Kidney capillary endothelial cell (primary cell): ENCODE results near the gene NAT8L.

Experiments used
- DNase-seq: peaks from one replicate; pipeline ENCODE4 v3.0.0-alpha.2; 2018; ENCODE audit warnings: low spot score

NAT8L gene

DNA sequence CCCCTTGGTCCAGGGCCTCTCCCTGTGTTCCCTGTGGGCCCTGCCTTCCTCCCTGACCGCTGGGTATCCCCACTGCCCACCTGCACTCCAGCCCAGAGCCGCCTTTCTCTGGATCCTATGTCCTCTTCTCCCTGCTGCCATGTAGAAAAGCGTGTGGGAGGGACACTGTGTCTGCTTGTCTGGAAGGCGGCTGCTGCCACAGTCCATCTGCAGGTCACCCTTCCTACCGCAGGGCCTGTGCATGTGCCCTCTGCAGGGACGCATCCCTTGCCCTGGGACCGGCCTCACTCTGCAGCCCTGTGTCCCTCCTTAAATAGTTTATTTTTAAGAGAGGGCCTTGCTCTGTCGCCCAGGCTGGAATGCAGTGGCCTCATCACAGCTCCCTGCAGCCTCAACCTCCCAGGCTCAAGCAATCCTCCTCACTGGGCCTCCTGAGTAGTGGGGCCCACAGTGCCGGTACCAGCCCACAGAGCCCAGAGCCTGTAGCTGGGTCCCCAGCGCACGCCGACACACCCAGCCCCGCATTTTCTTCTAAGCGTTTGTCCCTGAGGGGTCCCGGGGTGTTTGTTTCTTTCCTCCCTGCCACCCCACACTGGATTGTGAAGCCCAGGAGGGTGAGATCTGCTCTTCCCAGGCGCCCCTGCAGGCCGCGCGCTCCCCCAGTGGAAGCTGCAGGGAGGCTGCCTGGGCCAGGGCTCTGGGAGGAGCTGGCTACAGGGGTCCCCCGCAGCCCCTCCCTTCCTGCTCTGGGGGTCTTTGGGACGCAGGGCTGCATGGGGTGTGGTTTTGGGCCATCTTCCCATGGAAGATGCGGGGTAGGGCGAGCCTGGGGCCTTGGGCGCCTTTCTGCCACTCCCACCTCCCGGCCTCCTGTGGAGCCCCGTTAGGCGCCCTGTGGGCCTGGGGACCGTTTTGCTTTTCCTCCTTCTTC is 12.8 kb upstream of the NAT8L start:
- DNase-seq: no peak

DNA sequence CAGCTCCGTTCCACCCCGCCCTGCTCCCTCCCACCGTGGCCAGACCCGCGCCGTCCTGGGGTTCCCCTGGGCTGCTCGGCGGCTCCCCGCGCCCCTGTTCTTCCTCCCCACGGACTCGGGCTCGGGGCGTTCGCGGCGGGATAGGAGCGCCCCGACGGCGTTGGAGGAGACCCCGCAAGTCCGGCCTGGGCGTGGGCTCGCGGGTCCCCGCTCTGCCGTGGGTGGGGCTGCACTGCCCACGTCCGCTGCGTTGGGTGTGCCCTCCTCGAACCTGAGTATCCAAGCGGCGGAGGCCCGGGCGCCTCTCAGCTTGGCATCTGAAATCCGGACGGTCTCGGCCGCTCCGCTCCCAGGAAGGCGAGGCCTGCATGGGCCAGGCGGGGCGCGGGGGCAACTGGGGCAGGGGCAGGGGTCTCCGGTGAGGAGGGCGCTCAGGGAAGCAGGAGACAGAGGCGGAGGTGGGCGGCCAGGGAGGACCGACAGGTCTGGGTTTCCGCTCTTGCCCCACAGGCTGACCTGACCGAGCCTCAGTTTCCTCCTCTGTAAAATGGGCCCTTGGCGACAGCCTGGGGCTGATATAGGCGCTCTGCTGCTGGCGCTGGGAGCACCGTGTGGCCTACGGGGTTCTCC is 12.0 kb upstream of the NAT8L start:
- DNase-seq: no peak

DNA sequence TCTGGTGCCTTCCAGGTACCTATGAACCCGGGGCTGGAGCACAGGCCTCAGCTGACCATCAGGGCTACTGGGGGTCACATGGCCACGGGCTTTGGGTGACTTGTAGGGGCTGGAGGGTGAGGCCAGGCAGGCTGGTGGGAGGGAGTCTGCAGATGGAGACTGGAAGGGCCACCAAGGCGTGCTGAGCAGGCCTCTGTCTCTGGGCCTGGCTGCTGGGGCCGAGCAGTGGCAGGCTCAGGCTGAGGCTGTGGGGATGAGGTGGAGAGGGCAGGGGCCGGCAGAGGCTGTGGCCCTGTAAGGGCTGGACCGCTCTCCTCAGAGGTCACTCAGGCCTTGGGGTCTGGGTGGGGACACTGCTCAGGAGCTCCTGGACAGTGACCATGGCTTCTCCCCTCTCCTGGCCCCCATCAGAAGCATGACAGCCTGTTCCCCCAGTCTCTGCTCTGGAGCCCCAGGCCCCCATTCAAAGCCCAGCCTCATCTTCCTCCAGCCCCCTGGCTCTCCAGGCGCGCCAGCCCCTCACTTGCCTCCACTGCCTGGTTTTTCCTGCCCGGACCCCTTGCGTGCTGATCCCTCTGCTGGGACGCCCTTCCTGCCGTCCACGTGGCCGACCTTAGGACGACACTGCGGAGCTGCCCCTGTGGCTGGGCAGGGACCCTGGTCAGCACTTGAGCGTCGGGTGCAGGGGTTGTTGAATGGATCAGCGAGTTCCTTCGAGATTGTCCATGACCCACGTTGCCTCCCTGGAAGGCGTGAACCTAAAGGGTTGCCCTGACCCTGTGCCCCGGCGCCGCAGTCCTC is 11.1 kb upstream of the NAT8L start:
- DNase-seq: no peak

DNA sequence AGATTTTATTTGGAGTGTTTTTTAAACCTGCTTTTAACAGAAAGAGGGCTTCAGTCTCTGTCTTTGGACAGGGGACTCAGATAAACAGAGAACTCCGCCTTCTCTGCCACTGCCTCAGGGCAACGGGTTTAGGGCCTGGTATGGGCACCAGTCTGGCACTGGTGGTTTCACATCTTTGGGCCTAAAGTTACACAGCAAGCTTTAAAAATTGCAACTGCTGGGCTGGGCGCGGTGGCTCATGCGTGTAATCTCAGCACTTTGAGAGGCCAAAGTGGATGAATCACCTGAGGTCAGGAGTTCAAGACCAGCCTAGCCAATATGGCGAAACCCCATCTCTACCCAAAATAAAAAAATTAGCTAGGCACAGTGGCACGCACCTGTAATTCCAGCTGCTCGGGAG is 10.3 kb upstream of the NAT8L start:
- no peak for DNase-seq

DNA sequence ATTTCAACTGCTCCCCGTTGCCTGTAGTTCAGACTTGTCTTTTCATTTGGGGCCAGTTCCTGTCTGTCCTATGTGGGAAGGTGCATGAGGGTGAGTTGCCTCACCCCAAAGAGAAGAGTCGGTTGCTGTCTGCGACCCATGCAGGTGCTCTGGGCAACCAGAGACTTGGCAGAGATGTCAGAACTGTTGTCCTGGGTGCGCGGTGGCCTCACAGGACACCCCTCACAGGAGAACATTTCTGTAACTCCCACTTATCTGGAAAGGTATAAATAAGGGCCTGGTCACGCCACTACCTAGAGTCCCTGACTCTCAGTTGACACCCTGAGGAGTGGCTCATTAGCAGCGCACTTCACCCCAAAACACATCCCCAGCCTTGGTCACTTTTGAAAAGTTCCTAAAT is 9.7 kb upstream of the NAT8L start:
- no peak for DNase-seq

DNA sequence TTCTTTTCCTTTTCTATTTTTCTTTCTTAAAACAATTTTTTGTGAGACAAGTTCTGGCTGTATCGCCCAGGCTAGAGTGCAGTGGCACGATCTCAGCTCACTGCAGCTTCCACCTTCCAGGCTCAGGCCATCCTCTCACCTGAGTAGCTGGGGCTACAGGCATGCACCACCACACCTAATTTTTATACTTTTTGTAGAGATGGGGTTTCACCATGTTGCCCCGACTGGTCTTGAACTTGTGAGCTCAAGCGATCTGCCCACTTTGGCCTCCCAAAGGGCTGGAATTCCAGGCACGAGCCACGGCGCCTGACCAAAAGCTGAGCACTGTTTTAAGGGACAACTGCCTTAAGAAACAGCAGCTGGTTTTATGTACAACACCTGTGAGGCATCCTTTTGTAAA is 9.3 kb upstream of the NAT8L start:
- no peak for DNase-seq

DNA sequence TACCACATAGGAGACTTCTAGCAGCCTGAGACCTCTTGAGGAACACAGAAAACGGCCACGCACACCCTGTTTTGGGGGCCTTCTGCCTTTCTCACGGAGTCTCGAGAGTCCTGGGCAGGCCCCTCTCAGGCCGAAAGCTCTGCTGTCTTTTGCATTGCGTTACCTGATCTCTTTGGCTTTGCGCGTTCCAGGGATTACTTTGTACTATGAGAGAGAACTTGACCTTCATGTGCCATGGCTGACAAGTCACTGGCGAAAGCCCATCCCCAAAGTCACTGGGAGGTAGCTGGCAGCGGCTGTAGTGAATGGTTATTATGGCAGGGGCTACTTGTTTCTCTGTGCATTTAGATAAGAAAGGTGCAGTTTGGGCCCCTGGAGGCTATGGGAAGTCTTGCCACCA is 8.0 kb upstream of the NAT8L start:
- DNase-seq: no peak

DNA sequence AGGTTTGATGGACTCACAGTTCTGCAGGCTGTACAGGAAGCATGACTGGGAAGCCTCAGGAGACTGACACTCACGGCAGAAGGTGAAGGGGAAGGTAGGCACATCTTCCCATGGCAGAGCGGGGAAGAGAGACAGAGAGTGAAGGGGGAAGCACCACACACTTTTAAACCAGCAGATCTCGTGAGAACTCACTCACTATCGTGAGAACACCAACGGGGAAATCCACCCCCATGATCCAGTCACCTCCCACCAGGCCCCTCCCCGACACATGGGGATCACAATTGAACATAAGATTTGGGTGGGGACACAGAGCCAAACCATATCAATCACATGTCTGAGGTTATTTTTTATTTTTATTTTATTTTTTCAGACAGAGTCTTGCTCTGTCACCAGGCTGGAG is 4.9 kb upstream of the NAT8L start:
- no peak for DNase-seq

DNA sequence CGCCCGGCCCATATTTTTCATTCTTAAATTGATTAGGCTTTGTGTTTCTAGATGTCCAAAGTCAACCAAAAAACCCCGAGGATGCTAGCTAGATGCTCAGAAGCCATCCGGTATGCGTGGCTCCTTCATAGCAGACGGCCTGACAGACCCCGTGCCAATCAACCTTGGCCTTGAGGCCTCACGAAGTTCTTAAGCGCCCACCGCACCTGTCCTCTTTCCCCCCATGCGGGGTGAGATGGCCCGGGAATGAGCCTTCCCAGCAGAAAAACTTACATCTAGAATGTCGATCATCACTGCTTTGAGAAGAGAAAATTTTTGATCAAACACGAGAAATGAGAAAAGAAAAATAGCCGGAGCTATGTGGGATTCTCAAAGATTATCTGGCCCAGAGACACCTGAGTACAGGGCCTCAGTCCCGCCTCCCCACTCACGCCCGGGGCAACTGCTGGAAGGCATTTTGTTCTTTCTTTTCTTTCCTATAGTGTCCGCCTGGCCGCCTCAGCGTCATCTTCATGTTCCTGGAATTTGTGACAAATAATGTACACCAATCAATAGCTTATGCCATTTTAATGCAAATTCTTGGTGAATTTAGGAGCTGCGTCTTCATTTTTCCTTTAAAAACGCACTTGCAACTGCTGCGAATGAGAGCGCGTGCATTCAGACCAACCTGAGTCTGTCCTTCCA is 1.6 kb upstream of the NAT8L start:
- no peak for DNase-seq

DNA sequence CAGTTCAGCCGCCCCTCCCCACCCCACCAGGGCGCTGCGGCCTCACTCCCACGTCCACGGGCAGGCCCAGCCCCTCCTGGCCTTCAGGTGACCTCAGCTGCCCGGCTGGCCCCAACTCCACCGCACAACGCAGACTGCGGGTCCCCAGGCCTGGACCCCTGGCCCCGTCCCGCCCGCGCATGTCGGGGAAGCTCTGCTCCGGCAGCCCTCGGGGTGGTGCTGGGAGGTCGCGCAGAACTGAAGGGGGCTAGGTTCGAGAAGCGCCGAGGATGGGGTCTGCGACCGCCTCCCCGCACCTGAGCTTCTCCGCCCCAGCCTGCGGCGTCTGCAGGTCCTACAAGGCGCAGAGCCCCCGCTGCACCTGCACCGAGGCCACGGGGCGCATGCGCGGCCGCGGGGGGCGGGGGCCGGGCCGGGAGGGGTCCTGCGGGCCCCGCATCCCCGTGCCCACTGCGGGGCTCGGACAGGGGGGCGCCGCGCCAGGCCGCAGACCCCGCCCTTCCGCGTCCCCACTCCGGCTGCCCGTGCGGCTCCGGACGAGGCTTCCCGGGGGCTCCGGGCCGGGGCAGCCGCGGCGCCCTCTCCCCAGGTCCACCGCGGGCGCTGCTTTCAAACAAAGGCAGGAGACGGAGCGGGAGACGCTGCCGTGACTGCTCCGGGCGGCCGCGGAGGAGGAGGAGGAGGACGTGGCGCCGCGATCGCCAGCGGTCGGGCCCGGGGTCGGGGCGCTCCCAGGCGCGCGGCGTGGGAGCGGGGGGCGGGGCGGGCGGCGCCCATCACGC is 672 bp upstream of the NAT8L start:
- no peak for DNase-seq

DNA sequence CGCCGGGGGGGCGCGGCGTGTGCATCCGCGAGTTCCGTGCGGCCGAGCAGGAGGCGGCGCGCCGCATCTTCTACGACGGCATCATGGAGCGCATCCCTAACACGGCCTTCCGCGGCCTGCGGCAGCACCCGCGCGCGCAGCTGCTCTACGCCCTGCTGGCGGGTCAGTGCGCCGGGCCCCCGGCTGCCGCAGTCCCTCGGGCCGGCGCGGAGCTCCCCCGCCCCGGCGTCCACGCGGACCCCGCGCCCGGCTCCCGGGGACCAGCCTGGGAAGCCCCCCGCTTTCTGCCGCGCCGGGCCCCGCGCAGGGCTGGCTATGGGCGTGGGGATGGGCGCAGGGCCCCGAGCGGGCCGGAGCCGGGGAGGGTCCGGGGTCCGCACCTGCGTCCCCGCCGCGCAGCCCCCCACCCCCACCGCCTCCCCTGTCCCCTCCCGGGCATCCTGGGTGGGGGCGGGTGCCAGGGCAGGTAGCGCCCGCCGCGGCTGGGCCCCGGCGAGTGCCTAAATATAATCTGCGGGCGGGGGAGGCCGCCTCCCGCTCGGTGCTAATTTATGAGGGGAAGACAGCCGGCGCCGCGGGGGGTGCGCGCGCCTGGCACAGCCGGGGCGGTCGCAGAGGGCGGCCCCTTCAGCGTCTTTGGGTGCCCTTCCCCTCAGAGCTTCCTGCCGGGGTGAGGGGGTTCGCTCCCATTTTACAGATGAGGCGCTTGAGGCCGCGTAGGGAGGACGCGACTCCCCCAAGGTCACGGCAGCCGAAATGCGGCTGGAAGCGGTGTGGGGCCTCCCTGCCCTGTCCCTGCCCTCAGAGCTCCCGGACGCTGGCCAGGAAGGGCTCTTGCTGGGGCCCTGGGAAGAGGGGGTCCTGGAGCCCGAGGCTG is 837 bp downstream of the NAT8L start:
- no peak for DNase-seq

DNA sequence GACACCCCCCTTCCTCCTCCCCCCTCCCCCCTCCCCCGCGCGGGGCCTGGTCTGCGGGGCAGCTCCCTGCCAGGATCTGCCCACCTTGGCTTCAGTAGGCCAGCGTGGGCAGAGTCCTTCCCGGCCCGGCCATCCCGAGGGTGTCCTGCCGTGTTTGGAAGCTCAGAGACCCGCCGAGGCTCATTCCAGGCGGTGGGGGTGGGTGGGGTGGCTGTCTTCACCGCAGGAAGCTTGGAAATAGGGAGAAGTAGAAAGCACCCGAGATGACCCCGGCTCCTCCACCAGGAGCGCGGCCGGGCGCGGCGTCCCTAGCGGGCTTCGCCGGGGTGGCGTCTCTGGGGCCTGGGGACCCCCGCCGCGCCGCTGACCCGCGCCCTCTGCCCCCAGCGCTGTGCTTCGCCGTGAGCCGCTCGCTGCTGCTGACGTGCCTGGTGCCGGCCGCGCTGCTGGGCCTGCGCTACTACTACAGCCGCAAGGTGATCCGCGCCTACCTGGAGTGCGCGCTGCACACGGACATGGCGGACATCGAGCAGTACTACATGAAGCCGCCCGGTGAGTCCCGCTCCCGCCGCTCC is 1.6 kb downstream of the NAT8L start:
- no peak for DNase-seq

DNA sequence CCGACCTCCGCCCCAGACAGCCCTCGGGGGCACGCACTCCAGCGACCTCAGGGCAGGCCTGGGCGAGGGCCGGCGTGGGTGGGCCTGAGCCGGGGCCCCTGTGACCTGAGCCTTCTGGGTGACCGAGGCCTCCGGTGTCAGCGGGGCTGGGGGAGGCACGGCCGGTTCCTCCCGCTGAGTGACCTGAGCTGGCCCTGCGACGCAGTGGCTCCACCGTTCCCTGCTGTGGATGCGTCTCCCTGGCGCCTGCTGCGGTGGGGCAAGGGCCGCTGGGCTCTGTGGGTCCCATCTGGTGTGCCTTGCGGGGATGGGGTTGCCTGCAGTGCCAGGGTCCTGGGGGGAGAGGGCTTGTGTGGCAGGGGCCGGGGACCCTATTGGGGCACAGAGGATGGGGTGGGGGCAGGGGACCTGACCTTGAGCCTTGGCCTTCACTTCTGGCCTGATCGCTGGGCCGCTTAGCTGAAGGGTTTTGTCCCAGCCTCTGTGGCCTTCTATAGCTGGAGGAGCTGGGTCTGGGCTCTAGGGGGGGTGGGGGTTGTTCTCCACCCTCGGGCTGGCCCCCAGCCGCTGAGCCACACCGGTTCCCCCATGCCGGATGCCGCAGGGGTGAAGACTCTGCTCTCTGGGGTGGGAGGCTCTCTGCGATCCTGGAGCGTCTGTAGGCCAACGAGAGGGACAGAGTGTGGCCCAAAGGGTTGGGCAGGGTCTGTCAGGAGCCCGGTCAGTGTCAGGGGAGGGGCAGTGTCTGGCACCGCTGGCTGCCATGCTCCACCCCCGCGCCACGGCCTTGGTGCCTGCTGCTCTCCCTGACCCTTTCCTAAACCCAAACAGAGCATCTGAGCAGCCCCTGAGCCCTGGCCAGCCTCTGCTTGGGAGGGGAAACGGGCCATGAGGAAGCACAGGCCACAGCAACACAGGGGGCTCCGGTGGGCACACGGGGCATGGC is 2.3 kb downstream of the NAT8L start:
- DNase-seq: no peak

DNA sequence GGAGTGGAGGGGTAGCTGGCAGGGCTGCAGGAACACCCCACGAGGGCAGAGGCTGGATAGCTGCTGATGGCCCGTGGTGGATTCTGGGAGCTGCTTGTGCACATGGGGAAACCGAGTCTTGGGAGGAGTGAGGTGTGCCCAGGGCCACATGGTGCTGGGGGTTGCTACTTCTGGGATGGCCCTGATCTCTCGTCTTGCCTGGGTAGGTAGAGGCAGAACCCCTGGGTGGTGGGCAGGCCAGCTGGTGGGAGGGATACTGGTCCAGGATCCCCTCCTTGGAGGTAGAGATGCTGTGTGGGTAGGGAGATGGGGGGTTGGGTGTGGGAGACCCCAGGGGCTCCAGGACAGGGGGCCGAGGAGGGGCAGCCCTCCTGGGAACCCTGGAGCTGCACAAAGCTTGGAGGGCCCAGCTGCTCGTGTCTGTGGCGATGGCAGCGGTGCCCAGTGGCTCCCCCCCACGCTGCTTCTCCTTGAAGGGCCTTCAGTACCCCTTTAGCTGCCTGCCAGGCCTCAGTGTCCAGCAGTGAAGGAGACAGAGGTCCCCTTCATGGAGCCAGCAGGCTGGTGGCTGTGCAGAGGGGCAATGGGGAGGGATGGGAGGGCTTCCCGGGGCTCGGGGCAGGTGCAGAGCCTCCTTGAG is 3.2 kb downstream of the NAT8L start:
- no peak for DNase-seq

DNA sequence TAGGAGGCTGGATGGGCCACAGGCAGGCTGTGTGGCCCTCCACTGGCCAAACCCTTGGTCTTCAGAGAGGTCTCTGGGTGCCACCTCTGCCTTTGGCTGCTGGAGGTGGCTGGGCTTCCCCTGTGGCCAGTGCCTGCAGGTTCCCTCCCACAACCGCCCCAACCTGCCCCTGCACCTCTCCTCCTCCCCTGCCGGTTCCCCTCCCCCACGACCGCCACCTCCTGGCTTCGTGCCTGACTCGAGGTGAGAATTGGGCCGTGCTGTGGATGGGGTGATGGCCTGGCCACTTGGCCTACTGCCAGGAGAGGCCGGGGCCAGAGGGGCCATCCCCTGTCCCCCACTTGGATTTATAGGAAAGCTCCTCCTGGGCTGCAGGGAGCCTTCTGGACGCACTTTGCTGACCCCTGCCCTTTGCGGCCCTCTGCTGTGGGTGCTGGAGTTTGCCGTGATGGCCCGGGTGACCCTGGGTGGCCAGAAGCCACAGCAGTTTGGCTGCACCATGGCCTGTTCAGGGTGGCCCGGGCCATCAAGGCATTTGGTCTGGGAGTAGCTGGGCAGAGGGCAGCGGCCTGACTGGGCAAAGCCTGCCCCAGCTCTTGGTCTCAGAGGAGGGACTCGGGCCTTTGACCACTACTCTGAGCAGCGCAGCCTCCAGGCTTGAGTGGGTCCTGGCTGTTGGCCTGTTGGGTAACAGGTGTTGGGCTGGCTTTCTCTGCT is 3.8 kb downstream of the NAT8L start:
- no peak for DNase-seq

DNA sequence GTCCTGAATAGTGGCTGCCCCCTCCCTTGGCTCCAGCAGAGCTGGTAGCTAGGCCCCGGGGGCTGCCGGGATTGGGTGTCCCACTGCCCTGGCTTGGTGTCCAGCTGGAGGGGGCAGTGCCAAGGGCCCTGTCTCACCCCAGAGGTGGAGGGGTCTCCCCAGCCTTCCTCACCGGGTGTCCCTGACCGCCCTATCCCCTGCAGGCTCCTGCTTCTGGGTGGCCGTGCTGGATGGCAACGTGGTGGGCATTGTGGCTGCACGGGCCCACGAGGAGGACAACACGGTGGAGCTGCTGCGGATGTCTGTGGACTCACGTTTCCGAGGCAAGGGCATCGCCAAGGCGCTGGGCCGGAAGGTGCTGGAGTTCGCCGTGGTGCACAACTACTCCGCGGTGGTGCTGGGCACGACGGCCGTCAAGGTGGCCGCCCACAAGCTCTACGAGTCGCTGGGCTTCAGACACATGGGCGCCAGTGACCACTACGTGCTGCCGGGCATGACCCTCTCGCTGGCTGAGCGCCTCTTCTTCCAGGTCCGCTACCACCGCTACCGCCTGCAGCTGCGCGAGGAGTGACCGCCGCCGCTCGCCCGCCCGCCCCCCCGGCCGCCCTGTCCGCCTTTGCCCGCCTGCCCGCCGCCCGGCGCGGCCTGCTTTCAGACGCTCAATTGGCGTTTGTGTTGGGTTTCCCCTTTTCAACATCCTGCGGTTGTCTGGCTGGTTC is 4.6 kb downstream of the NAT8L start:
- no peak for DNase-seq
